Ureter (tissue), 1 donor: ENCODE data around the gene COL4A4. TPM values are rescaled to one million over a fixed set of nuclear protein-coding genes. Genes with fewer than 3 reads are reported as not detected.

ENCODE experiments used
- DNase-seq: peaks from one replicate; pipeline ENCODE4 v3.0.0-alpha.2; 2020; ENCODE audit warnings: low spot score
- total RNA-seq: library from RNA; stranded (reverse); gene quantifications from one replicate; pipeline ENCODE4 v1.2.4, GENCODE V29; 2023
- donor health status: DM: yes; HTN: yes; CAD: no.

Gene COL4A4
- total RNA-seq, 1 donor from 2014 or later = 12.1 TPM

GRCh38 chr2:227161947-227162346 is 2.1 kb downstream of the COL4A4 start:
- no peak for DNase-seq

GRCh38 chr2:227160164-227160563 is 3.8 kb downstream of the COL4A4 start:
- DNase-seq = no peak

- no peak for DNase-seq
Measured at GRCh38 chr2:227154986-227155774, 8.8 kb downstream of the COL4A4 start.

GRCh38 chr2:227153758-227154486 is 10.1 kb downstream of the COL4A4 start:
- DNase-seq = no peak

- DNase-seq = no peak
Measured at GRCh38 chr2:227153307-227153706, 10.7 kb downstream of the COL4A4 start.

GRCh38 chr2:227152093-227152766 is 11.8 kb downstream of the COL4A4 start:
- DNase-seq = no peak

- no peak for DNase-seq
Measured at GRCh38 chr2:227150222-227150936, 13.6 kb downstream of the COL4A4 start.

GRCh38 chr2:227148106-227148505 is 15.9 kb downstream of the COL4A4 start:
- no peak for DNase-seq

- no peak for DNase-seq
Measured at GRCh38 chr2:227147023-227147422, 17.0 kb downstream of the COL4A4 start.

- DNase-seq = no peak
Measured at GRCh38 chr2:227146456-227146855, 17.5 kb downstream of the COL4A4 start.

- DNase-seq = no peak
Measured at GRCh38 chr2:227143895-227144294, 20.1 kb downstream of the COL4A4 start.

GRCh38 chr2:227141301-227141700 is 22.7 kb downstream of the COL4A4 start:
- DNase-seq = no peak

- no peak for DNase-seq
Measured at GRCh38 chr2:227134591-227134990, 29.4 kb downstream of the COL4A4 start.

GRCh38 chr2:227132986-227133385 is 31.0 kb downstream of the COL4A4 start:
- DNase-seq = no peak

- no peak for DNase-seq
Measured at GRCh38 chr2:227130636-227131035, 33.4 kb downstream of the COL4A4 start.

GRCh38 chr2:227127201-227127600 is 36.8 kb downstream of the COL4A4 start:
- DNase-seq = no peak

- no peak for DNase-seq
Measured at GRCh38 chr2:227125506-227125905, 38.5 kb downstream of the COL4A4 start.

- DNase-seq = no peak
Measured at GRCh38 chr2:227124811-227125210, 39.2 kb downstream of the COL4A4 start.

GRCh38 chr2:227123697-227124096 is 40.3 kb downstream of the COL4A4 start:
- DNase-seq = no peak

- DNase-seq = no peak
Measured at GRCh38 chr2:227118353-227118752, 45.7 kb downstream of the COL4A4 start.

GRCh38 chr2:227117852-227118251 is 46.2 kb downstream of the COL4A4 start:
- DNase-seq = no peak

GRCh38 chr2:227117027-227117426 is 47.0 kb downstream of the COL4A4 start:
- no peak for DNase-seq
